A673 (cell line): ENCODE measurements around the gene SWI5. TPM values are rescaled to one million over a fixed set of nuclear protein-coding genes. Genes with fewer than 3 reads are reported as not detected.

Source experiments
- BruUV-seq: library from RNA; stranded (reverse); fragments of 400-500 nt; replicated peaks from 2 replicates; lab custom pipeline; 2021; lab: Mats Ljungman, UMichigan
- CTCF ChIA-PET: fragments of 300-600 bp; sonication (Branson Sonifier 250); formaldehyde crosslinking; loops from one replicate; lab custom pipeline; 2022; ENCODE audit warnings: antibody characterized with exemption; lab: Charles Lee
- POLR2A ChIA-PET: fragments of 300-600 bp; sonication (Branson Sonifier 250); formaldehyde crosslinking; loops from one replicate; lab custom pipeline; 2022; ENCODE audit warnings: antibody characterized with exemption; ENCODE audit not compliant: low non-redundant PET; lab: Charles Lee
- DNase-seq: peaks from one replicate; pipeline ENCODE4 v3.0.0-alpha.2; 2015; ENCODE audit warnings: low spot score
- H3K27ac ChIP-seq: fragments of 200-600 bp; sonication (generic); 2 replicates; pipeline ENCODE4 v1.5.1; 2016; ENCODE audit warnings: mixed run types, low read depth, mild to moderate bottlenecking, mixed read lengths, antibody characterized with exemption, low read length; ENCODE audit not compliant: poor library complexity, severe bottlenecking
- H3K27me3 ChIP-seq: fragments of 200-600 bp; sonication (generic); replicated peaks from 2 replicates; pipeline ENCODE4 v1.6.1; 2017; ENCODE audit warnings: mixed run types, low read depth, mild to moderate bottlenecking, mixed read lengths, antibody characterized with exemption, low read length; ENCODE audit not compliant: insufficient read depth, poor library complexity
- H3K36me3 ChIP-seq: fragments of 200-600 bp; sonication (generic); 2 replicates; pipeline ENCODE4 v1.6.1; 2016; ENCODE audit warnings: mixed run types, mild to moderate bottlenecking, mixed read lengths, antibody characterized with exemption, low read length; ENCODE audit not compliant: insufficient read depth, poor library complexity, severe bottlenecking
- H3K4me1 ChIP-seq: fragments of 200-600 bp; sonication (generic); 2 replicates; pipeline ENCODE4 v1.6.1; 2017; ENCODE audit warnings: mixed run types, mild to moderate bottlenecking, mixed read lengths, antibody characterized with exemption, low read length; ENCODE audit not compliant: insufficient read depth, poor library complexity, severe bottlenecking
- H3K4me3 ChIP-seq: fragments of 200-600 bp; sonication (generic); 2 replicates; pipeline ENCODE4 v1.5.1; 2016; ENCODE audit warnings: low read depth, mixed run types, mild to moderate bottlenecking, mixed read lengths, low read length; ENCODE audit not compliant: poor library complexity, severe bottlenecking
- H3K9me3 ChIP-seq: fragments of 200-600 bp; sonication (generic); 2 replicates; pipeline ENCODE4 v1.6.1; 2016; ENCODE audit warnings: mixed run types, low read depth, mild to moderate bottlenecking, mixed read lengths, antibody characterized with exemption, low read length; ENCODE audit not compliant: poor library complexity, severe bottlenecking
- CTCF ChIP-seq: fragments of 300-800, 200-600 bp; sonication (generic); conservative IDR thresholded peaks from 2 replicates; pipeline ENCODE4 v1.5.1; 2017; ENCODE audit warnings: low read depth, mild to moderate bottlenecking, antibody characterized with exemption, low read length, moderate library complexity, mixed read lengths
- EZH2 ChIP-seq: fragments of 200-600 bp; sonication (generic); IDR thresholded peaks from 2 replicates; pipeline ENCODE4 v1.6.1; 2017; ENCODE audit warnings: borderline replicate concordance, low read depth, mild to moderate bottlenecking, mixed read lengths, antibody characterized with exemption, low read length; ENCODE audit not compliant: poor library complexity, severe bottlenecking
- intact Hi-C: fragments of 100-400 bp; cut with micrococcal nuclease; formaldehyde crosslinking; loops from one replicate; pipeline ENCODE4 v1.10.0; 2022; ENCODE audit not compliant: unreplicated experiment
- total RNA-seq: library from RNA; stranded (reverse); gene quantifications from 2 replicates; pipeline ENCODE4 v1.2.3, GENCODE V29; 2021

The SWI5 gene
- total RNA-seq, 1 experiment from 2014 or later: 19.0 TPM

DNA sequence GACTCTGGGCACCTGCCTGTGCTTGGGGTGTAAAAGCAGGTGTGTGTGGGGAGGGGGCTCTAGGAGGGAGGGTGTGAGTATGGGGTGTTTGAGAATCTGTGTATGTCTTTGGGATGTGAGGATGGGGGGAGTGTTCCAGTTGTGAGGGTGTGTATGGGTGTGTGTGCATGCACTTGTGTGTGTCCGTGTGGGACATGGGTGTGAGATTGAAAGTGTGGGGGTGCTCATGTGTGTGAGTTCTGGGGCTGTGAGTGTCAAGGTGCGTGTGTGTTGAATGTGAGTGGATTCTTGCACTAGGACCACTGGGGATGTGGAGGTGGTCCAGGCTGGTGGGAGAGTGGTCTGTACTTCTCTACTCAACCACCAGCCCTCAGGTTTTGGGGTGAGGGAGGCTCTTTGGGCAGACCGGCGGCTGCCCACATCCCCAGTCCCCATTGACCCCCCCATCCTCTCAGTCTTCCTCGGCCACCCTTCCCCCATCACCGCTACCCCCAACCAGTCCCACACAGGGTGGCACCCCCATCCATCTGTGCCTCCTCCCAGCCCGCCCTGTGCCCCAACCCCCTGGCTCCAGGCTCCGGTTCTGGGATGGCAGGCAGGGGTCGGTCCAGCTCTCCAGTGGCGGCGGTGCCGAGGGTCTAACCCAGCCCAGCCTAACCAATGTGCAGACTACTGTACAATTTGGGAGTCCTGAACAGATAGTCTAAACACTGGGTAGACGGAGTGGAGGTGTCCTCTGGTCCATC is 31.8 kb upstream of the SWI5 start:
- H3K4me3 ChIP-seq: no peak overlapping the region
- no TSS peak for BruUV-seq
- H3K4me1 ChIP-seq: peaks cover 7% of the 10 kb centered on the region
- no peak overlapping the region for H3K27ac ChIP-seq
- H3K36me3 ChIP-seq: no peaks in the 10 kb centered on the region
- intact Hi-C loops: no loop called here
- TF ChIP-seq EZH2 (no peak), CTCF (no peak)
- ChIA-PET CTCF (interaction anchor here (0.6 kb wide), 1 partner anchor 11 kb away, joined by 11 read pairs; no protein-coding TSS in a partner anchor), POLR2A (no interaction called here)
- no peaks in the 10 kb centered on the region for H3K27me3 ChIP-seq
- no peaks in the 10 kb centered on the region for H3K9me3 ChIP-seq
- DNase-seq: no peak

- peak; percentile 42 for DNase-seq
- H3K27ac ChIP-seq: no peak overlapping the region
- H3K9me3 ChIP-seq: no peaks in the 10 kb centered on the region
- H3K4me3 ChIP-seq: no peak overlapping the region
- ChIA-PET POLR2A (no interaction called here), CTCF (interaction anchor here (0.6 kb wide), 1 partner anchor 10 kb away, joined by 11 read pairs; no protein-coding TSS in a partner anchor)
- H3K4me1 ChIP-seq: peaks cover 7% of the 10 kb centered on the region
- BruUV-seq: no TSS peak
- no peaks in the 10 kb centered on the region for H3K27me3 ChIP-seq
- TF ChIP-seq CTCF (no peak), EZH2 (no peak)
- H3K36me3 ChIP-seq: no peaks in the 10 kb centered on the region
- intact Hi-C loops: no loop called here
These were observed 31.2 kb upstream of the SWI5 start for GRCh38 chr9:128244837-128245231.

DNA sequence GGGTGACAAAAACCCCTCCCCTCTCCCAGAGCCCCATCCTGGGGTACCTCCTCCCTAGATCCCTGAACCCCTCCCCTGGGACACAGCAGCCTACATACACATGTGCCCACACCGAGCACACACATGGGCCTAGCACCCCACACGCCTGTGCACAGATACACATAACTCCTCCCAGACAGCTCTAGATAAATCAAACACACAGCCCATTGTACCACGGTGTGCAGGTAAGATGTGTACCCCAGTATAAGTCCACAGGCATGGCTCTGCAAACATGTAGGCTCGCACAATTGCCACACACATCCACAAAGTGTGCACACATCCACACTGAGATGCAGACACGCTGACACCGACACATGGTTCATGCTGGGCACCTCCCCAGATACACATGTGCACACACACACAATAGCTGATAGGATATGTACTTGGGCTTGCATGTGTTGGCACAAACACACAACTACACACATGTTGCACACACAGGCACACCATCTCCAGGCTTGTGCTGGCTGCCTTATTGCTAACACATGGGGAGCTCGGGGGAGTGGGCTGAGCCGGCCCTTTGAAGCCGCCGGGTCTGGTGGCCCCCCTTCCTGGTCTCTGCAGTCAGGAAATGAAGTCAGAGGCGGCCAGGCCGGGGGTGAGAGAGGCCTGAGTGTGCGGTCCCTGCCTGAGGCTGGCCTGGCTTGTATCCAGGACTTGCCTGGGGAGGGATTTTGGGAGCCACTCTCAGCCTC is 30.5 kb upstream of the SWI5 start:
- ChIA-PET CTCF (interaction anchor here (0.8 kb wide), 1 partner anchor 174 kb away, joined by 4 read pairs; no protein-coding TSS in a partner anchor), POLR2A (no interaction called here)
- Histone ChIP-seq H3K36me3 (no peaks in the 10 kb centered on the region), H3K4me3 (no peak overlapping the region), H3K27me3 (no peaks in the 10 kb centered on the region), H3K9me3 (no peaks in the 10 kb centered on the region), H3K4me1 (peaks cover 7% of the 10 kb centered on the region), H3K27ac (no peak overlapping the region)
- intact Hi-C loops: no loop called here
- TF ChIP-seq EZH2: no peak
- no peak for TF ChIP-seq CTCF
- DNase-seq: no peak
- no TSS peak for BruUV-seq
